Neural cell (in vitro differentiated cells): Measurements from ENCODE around the gene RASSF4. TPM values are rescaled to one million over a fixed set of nuclear protein-coding genes. Genes with fewer than 3 reads are reported as not detected.
"Not testable (repeated sequence)": the region's sequence is repeated elsewhere in the genome, so short reads cannot be mapped to it uniquely, and the experiment has no call there.

ENCODE experiments used
- H2AFZ ChIP-seq: fragments of 200-600, 300-800 bp; sonication (generic), shearing (Covaris generic); 2 replicates; pipeline ENCODE4 v1.6.0; 2014; ENCODE audit warnings: low read depth, mild to moderate bottlenecking, antibody characterized with exemption, low read length, moderate library complexity
- H3F3A ChIP-seq: fragments of 200-600 bp; shearing (Covaris generic); 2 replicates; pipeline ENCODE4 v1.6.1; 2016; ENCODE audit warnings: mild to moderate bottlenecking, moderate library complexity, mixed read lengths, antibody characterized with exemption, low read length; ENCODE audit not compliant: insufficient read depth, poor library complexity, severe bottlenecking
- H3K27ac ChIP-seq: fragments of 200-600, 300-800 bp; sonication (generic), shearing (Covaris generic); 2 replicates; pipeline ENCODE4 v1.5.1; 2014; ENCODE audit warnings: mild to moderate bottlenecking, low read length, moderate library complexity
- H3K27me3 ChIP-seq: fragments of 300-800, 200-600 bp; sonication (generic), shearing (Covaris generic); 2 replicates; pipeline ENCODE4 v1.6.0; 2014; ENCODE audit warnings: mild to moderate bottlenecking, low read depth, low read length, moderate library complexity; ENCODE audit not compliant: insufficient read depth
- H3K36me3 ChIP-seq: fragments of 300-800, 200-600 bp; sonication (generic), shearing (Covaris generic); 2 replicates; pipeline ENCODE4 v1.5.1; 2014; ENCODE audit warnings: mild to moderate bottlenecking, antibody characterized with exemption, low read length, moderate library complexity; ENCODE audit not compliant: insufficient read depth
- H3K4me2 ChIP-seq: fragments of 300-800, 200-600 bp; sonication (generic), shearing (Covaris generic); 2 replicates; pipeline ENCODE4 v1.6.0; 2014; ENCODE audit warnings: mild to moderate bottlenecking, low read length
- H3K4me3 ChIP-seq: fragments of 300-800, 200-600 bp; sonication (generic), shearing (Covaris generic); 2 replicates; pipeline ENCODE4 v1.5.1; 2014; ENCODE audit warnings: mild to moderate bottlenecking, low read length, moderate library complexity
- H3K79me2 ChIP-seq: fragments of 200-600 bp; shearing (Covaris generic); replicated peaks from 2 replicates; pipeline ENCODE4 v1.6.0; 2014; ENCODE audit warnings: mild to moderate bottlenecking, low read length, moderate library complexity; ENCODE audit not compliant: insufficient read depth
- H3K9ac ChIP-seq: fragments of 300-800, 200-600 bp; sonication (generic), shearing (Covaris generic); 2 replicates; pipeline ENCODE4 v1.6.1; 2016; ENCODE audit warnings: mild to moderate bottlenecking, low read length, mixed read lengths
- H3K9me2 ChIP-seq: fragments of 200-600 bp; shearing (Covaris generic); 2 replicates; pipeline ENCODE4 v1.6.1; 2016; ENCODE audit warnings: mild to moderate bottlenecking, low read length, mixed read lengths; ENCODE audit not compliant: insufficient read depth
- H3K9me3 ChIP-seq: fragments of 200-600, 300-800 bp; sonication (generic), shearing (Covaris generic); 2 replicates; pipeline ENCODE4 v1.6.1; 2016; ENCODE audit warnings: mild to moderate bottlenecking, mixed run types, low read length, moderate library complexity, mixed read lengths
- H4K20me1 ChIP-seq: fragments of 200-600 bp; shearing (Covaris generic); 2 replicates; pipeline ENCODE4 v1.6.1; 2016; ENCODE audit warnings: mild to moderate bottlenecking, mixed run types; ENCODE audit not compliant: insufficient read depth
- CTCF ChIP-seq: fragments of 450-650 bp; IDR thresholded peaks from 2 replicates; pipeline ENCODE4 v1.5.1; 2014; ENCODE audit warnings: antibody characterized with exemption, mild to moderate bottlenecking, moderate library complexity; ENCODE audit not compliant: poor library complexity, severe bottlenecking
- EP300 ChIP-seq: fragments of 450-650 bp; conservative IDR thresholded peaks from 2 replicates; pipeline ENCODE4 v1.6.1; 2014; ENCODE audit warnings: antibody characterized with exemption, mild to moderate bottlenecking, moderate library complexity; ENCODE audit not compliant: poor library complexity, severe bottlenecking
- EZH2 ChIP-seq: fragments of 200-600, 300-800 bp; shearing (Covaris generic), sonication (generic); IDR thresholded peaks from 2 replicates; pipeline ENCODE4 v1.6.1; 2014; ENCODE audit warnings: antibody characterized with exemption, low read length, borderline replicate concordance, mild to moderate bottlenecking; ENCODE audit not compliant: insufficient read depth, poor library complexity, severe bottlenecking
- MXI1 ChIP-seq: fragments of 450-650 bp; conservative IDR thresholded peaks from 2 replicates; pipeline ENCODE4 v1.6.1; 2014; ENCODE audit warnings: antibody characterized with exemption, mild to moderate bottlenecking; ENCODE audit not compliant: poor library complexity, severe bottlenecking
- POLR2AphosphoS5 ChIP-seq: IDR thresholded peaks from 2 replicates; pipeline ENCODE4 v1.6.1; 2012
- RAD21 ChIP-seq: fragments of 450-650 bp; conservative IDR thresholded peaks from 2 replicates; pipeline ENCODE4 v1.6.1; 2014; ENCODE audit warnings: antibody characterized with exemption, mild to moderate bottlenecking, moderate library complexity
- REST ChIP-seq: IDR thresholded peaks from 2 replicates; pipeline ENCODE4 v1.6.1; 2012; ENCODE audit warnings: borderline replicate concordance
- SMC3 ChIP-seq: fragments of 450-650 bp; conservative IDR thresholded peaks from 2 replicates; pipeline ENCODE4 v1.6.1; 2014; ENCODE audit warnings: antibody characterized with exemption, mild to moderate bottlenecking, moderate library complexity; ENCODE audit not compliant: poor library complexity
- TAF1 ChIP-seq: IDR thresholded peaks from 2 replicates; pipeline ENCODE4 v1.6.1; 2012; ENCODE audit warnings: low read depth
- polyA plus RNA-seq: library from polyadenylated mRNA; depleted of rRNA; stranded (reverse); fragments of >200 nt; gene quantifications from 2 replicates; pipeline ENCODE4 v1.2.3, GENCODE V29; 2014

The RASSF4 gene
- polyA plus RNA-seq, 1 donor from 2014 or later = 10.2 TPM

DNA sequence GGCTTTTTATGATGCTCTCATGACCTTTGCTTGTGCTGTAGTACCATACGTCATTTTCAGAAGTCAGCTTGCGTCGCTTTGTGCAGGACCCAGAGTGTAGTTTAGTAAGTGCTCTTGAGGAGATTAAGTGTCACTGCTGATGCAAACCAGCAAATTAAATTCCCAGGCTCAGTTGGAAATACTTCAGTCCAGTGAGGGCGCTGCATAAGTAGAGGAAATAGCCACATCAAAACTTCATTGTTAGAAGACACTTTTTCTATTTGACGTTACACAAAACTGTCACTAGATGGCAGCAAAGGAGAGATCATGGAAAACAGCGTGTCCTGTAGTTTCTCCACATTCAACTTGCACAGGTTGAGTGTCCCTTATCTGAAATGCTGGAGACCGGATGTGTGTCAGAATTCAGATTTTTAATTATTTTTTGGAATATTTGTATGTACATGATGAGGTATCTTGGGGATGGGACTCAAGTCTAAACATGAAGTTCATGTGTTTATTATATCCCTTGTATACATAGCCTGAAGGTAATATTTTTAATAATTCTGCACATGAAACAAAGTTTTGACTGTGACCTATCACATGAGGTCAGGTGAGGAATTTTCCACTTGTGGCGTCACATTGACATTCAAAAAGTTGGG is 49.0 kb downstream of the RASSF4 start:
- Histone ChIP-seq H3K36me3 (no peaks in the 10 kb centered on the region), H3K9me2 (no peaks in the 10 kb centered on the region), H3K4me3 (no peak overlapping the region), H3K4me2 (no peak overlapping the region), H3K9me3 (no peaks in the 10 kb centered on the region), H3K9ac (no peak overlapping the region), H4K20me1 (no peaks in the 10 kb centered on the region), H3K27ac (no peak overlapping the region), H3F3A (no peaks in the 10 kb centered on the region), H3K27me3 (no peaks in the 10 kb centered on the region), H3K79me2 (no peaks in the 10 kb centered on the region), H2AFZ (no peak overlapping the region)
- TF ChIP-seq TAF1 (no peak), RAD21 (peak; percentile 93), POLR2AphosphoS5 (no peak), EZH2 (no peak), SMC3 (peak; percentile 84), CTCF (peak; percentile 88)

- not testable (repeated sequence) for H2AFZ ChIP-seq, H3K9me2 ChIP-seq, H3K79me2 ChIP-seq, H3K4me2 ChIP-seq, H3K4me3 ChIP-seq, H4K20me1 ChIP-seq, H3K9ac ChIP-seq, H3K27ac ChIP-seq, H3F3A ChIP-seq, H3K27me3 ChIP-seq, H3K36me3 ChIP-seq, H3K9me3 ChIP-seq
Measured at GRCh38 chr10:45014557-45014956, 55.0 kb downstream of the RASSF4 start.

- Histone ChIP-seq H3K9me2 (no peaks in the 10 kb centered on the region), H3K27me3 (no peaks in the 10 kb centered on the region), H3K4me3 (no peak overlapping the region), H3K27ac (no peak overlapping the region), H3K79me2 (no peaks in the 10 kb centered on the region), H2AFZ (no peak overlapping the region), H4K20me1 (no peaks in the 10 kb centered on the region), H3K9me3 (no peaks in the 10 kb centered on the region), H3K36me3 (no peaks in the 10 kb centered on the region), H3F3A (no peaks in the 10 kb centered on the region), H3K4me2 (no peak overlapping the region), H3K9ac (no peak overlapping the region)
- TF ChIP-seq EZH2 (no peak), MXI1 (no peak), SMC3 (no peak), TAF1 (no peak), REST (no peak), RAD21 (no peak), POLR2AphosphoS5 (no peak), EP300 (no peak), CTCF (no peak)
Measured at GRCh38 chr10:45015590-45015989, 56.0 kb downstream of the RASSF4 start.
